B cell (primary cell): Measurements from ENCODE around the gene HOXA3. TPM values are rescaled to one million over a fixed set of nuclear protein-coding genes. Genes with fewer than 3 reads are reported as not detected.

Source experiments
- ATAC-seq: fragments of 200-7000 bp; cut with Tn5 transposase; one replicate; pipeline ENCODE4 v1.10.0; 2021; ENCODE audit warnings: low read depth, mild to moderate bottlenecking, moderate number of reproducible peaks, moderate library complexity
- CTCF ChIA-PET: fragments of 350-600 bp; sonication (Branson Sonifier 250); formaldehyde crosslinking; loops from one replicate; lab custom pipeline; 2021; ENCODE audit warnings: antibody characterized with exemption, inconsistent platforms; lab: Charles Lee
- POLR2A ChIA-PET: fragments of 350-600 bp; sonication (Branson Sonifier 250); formaldehyde crosslinking; loops from one replicate; lab custom pipeline; 2021; ENCODE audit warnings: antibody characterized with exemption; lab: Charles Lee
- DNase-seq: peaks from one replicate; pipeline ENCODE4 v3.0.0; 2013
- H2AFZ ChIP-seq: 2 replicates; pipeline ENCODE4 v1.6.1; 2012; ENCODE audit warnings: mild to moderate bottlenecking, low read depth, low read length; ENCODE audit not compliant: insufficient read depth, poor library complexity, severe bottlenecking
- H3K27ac ChIP-seq, 2 donors: 1 replicate in 1 of 2; 2 replicates in 1 of 2; pipeline ENCODE4 v1.5.1; 2012 to 2013; ENCODE audit warnings: low read length in 2 of 2, mild to moderate bottlenecking in 2 of 2, moderate library complexity in 1 of 2
- H3K27me3 ChIP-seq, 4 experiments: fragments of 200-600 bp in 1 of 4; sonication (generic) in 1 of 4; replicated peaks in 1 of 4; 1 replicate in 2 of 4; 2 replicates in 2 of 4; pipeline versions ENCODE4 v1.6.1 to v1.7.0; 2013 to 2016; ENCODE audit warnings: low read length in 3 of 4, mild to moderate bottlenecking in 2 of 4, mixed read lengths in 1 of 4, moderate library complexity in 1 of 4; ENCODE audit not compliant: insufficient read depth in 4 of 4, control insufficient read depth in 3 of 4; ENCODE audit errors: control extremely low read depth in 1 of 4
- H3K36me3 ChIP-seq, 2 experiments: replicated peaks in 1 of 2; 1 replicate in 1 of 2; 2 replicates in 1 of 2; pipeline versions ENCODE4 v1.6.1 to v1.7.1; 2013; ENCODE audit warnings: low read length in 1 of 2; ENCODE audit not compliant: insufficient read depth in 2 of 2, control insufficient read depth in 1 of 2; ENCODE audit errors: control extremely low read depth in 1 of 2, extremely low read depth in 1 of 2
- H3K4me1 ChIP-seq, 2 donors: fragments of 200-600 bp in 1 of 2; sonication (generic) in 1 of 2; 1 replicate in 1 of 2; 2 replicates in 1 of 2; pipeline versions ENCODE4 v1.5.1 to v1.6.1; 2013 to 2017; ENCODE audit warnings: low read length in 2 of 2; ENCODE audit not compliant: control insufficient read depth in 2 of 2, insufficient read depth in 2 of 2
- H3K4me2 ChIP-seq: replicated peaks from 2 replicates; pipeline ENCODE3; 2012; ENCODE audit warnings: mild to moderate bottlenecking, low read depth, low read length; ENCODE audit not compliant: poor library complexity, severe bottlenecking
- H3K4me3 ChIP-seq, 5 experiments: fragments of 200-600 bp in 1 of 5; sonication (generic) in 1 of 5; 1 replicate in 3 of 5; 2 replicates in 2 of 5; pipeline versions ENCODE4 v1.5.1 to v1.7.0; 2011 to 2016; ENCODE audit warnings: low read length in 4 of 5, mild to moderate bottlenecking in 4 of 5, low read depth in 2 of 5, control low read depth in 1 of 5, moderate library complexity in 1 of 5; ENCODE audit not compliant: insufficient read depth in 1 of 5; ENCODE audit errors: control extremely low read depth in 1 of 5, extremely low read depth in 1 of 5
- H3K79me2 ChIP-seq: fragments of 200-600 bp; sonication (generic); one replicate; pipeline ENCODE4 v1.6.0; 2016; ENCODE audit warnings: low read length; ENCODE audit not compliant: control insufficient read depth, insufficient read depth
- H3K9ac ChIP-seq: fragments of 200-600 bp; sonication (generic); 2 replicates; pipeline ENCODE4 v1.6.1; 2017; ENCODE audit warnings: mild to moderate bottlenecking, low read length, moderate library complexity
- H3K9me3 ChIP-seq, 3 donors: one replicate each; pipeline versions ENCODE4 v1.6.1 to v1.7.1; 2013; ENCODE audit warnings: low read length in 2 of 3; ENCODE audit not compliant: control insufficient read depth in 2 of 3, insufficient read depth in 1 of 3; ENCODE audit errors: control extremely low read depth in 1 of 3
- H4K20me1 ChIP-seq: 2 replicates; pipeline ENCODE4 v1.6.0; 2012; ENCODE audit warnings: mild to moderate bottlenecking, low read length; ENCODE audit not compliant: insufficient read depth, control insufficient read depth, poor library complexity, severe bottlenecking
- H3K27ac Mint-ChIP-seq: one replicate; pipeline ENCODE4 v1.8.0; 2021; ENCODE audit warnings: mixed read lengths
- H3K27me3 Mint-ChIP-seq: one replicate; pipeline ENCODE4 v1.8.0; 2021; ENCODE audit warnings: mixed read lengths
- H3K4me1 Mint-ChIP-seq: one replicate; pipeline ENCODE4 v1.8.0; 2021; ENCODE audit warnings: mixed read lengths
- H3K4me3 Mint-ChIP-seq: one replicate; pipeline ENCODE4 v1.8.0; 2021; ENCODE audit warnings: mixed read lengths
- H3K9me3 Mint-ChIP-seq: one replicate; pipeline ENCODE4 v1.8.0; 2022; ENCODE audit warnings: mixed read lengths; ENCODE audit not compliant: insufficient read depth
- CTCF ChIP-seq: fragments of 200-600 bp; IDR thresholded peaks from one replicate; pipeline ENCODE4 v1.8.0; 2022; ENCODE audit warnings: antibody characterized with exemption, mild to moderate bottlenecking
- WGBS: methylation state at CpG from one replicate; pipeline ENCODE4 v1.1.5; 2013; ENCODE audit warnings: missing lambda C conversion rate; ENCODE audit not compliant: insufficient coverage; 5-methylcytosine and 5-hydroxymethylcytosine counted together
- intact Hi-C: fragments of 100-400 bp; cut with micrococcal nuclease; formaldehyde crosslinking; loops from one replicate; pipeline ENCODE4 v1.10.0; 2022
- polyA plus RNA-seq: library from polyadenylated mRNA; depleted of rRNA; stranded (reverse); fragments of >200 nt; gene quantifications from 2 replicates; pipeline ENCODE4 v1.2.3, GENCODE V29; 2012
- total RNA-seq, 2 donors: library from RNA; stranded (reverse); fragments of 120-200 nt in 1 of 2; gene quantifications; 1 replicate in 1 of 2; 2 replicates in 1 of 2; pipeline versions ENCODE4 v1.2.3 to v1.2.4, GENCODE V29; 2013 to 2022

Gene HOXA3
- total and polyA plus RNA-seq, 2 donors (not counting 1 experiment from before 2014, with no cell fraction given) = 0.07 TPM; not detected in 1

GRCh38 chr7:27180431-27181420 lies 28.3 kb upstream of the HOXA3 start:
- H3K27me3 Mint-ChIP-seq = peaks cover 63% of the 10 kb centered on the region
- H3K4me3 Mint-ChIP-seq = no peak overlapping the region
- intact Hi-C loops = no loop called here
- DNase-seq (no peak), ATAC-seq (no peak)
- no peak overlapping the region for H3K4me3 ChIP-seq
- no peak for TF ChIP-seq CTCF
- 88% methylated on average over 6 of the region's 12 CpGs for WGBS
- no peak overlapping the region for H3K27ac Mint-ChIP-seq
- no peaks in the 10 kb centered on the region for H3K79me2 ChIP-seq
- H4K20me1 ChIP-seq = no peaks in the 10 kb centered on the region
- no peak overlapping the region for H2AFZ ChIP-seq
- ChIA-PET CTCF (interaction anchor here (0.6 to 2.7 kb wide), 10 partner anchors 8 to 1288 kb away, joined by 3 to 15 read pairs (median 4); no protein-coding TSS in a partner anchor), POLR2A (interaction anchor here (0.5 kb wide), 1 partner anchor 1322 kb away, joined by 4 read pairs; no protein-coding TSS in a partner anchor)
- peaks cover 0 to 53% (median 3%) of the 10 kb centered on the region in 3 donors for H3K9me3 ChIP-seq
- no peak overlapping the region for H3K27ac ChIP-seq
- peaks cover 33 to 43% of the 10 kb centered on the region in 2 donors for H3K4me1 ChIP-seq
- H3K4me2 ChIP-seq = no peak overlapping the region
- no peak overlapping the region for H3K9ac ChIP-seq
- no peaks in the 10 kb centered on the region for H3K36me3 ChIP-seq
- peaks cover 0 to 94% (median 77%) of the 10 kb centered on the region in 4 experiments for H3K27me3 ChIP-seq
- peaks cover 22% of the 10 kb centered on the region for H3K4me1 Mint-ChIP-seq
- no peaks in the 10 kb centered on the region for H3K9me3 Mint-ChIP-seq
